H1 (cell line): ENCODE measurements around the gene PALM3. TPM values are rescaled to one million over a fixed set of nuclear protein-coding genes. Genes with fewer than 3 reads are reported as not detected.

Experiments
- E2F6 ChIP-seq: IDR thresholded peaks from 2 replicates; pipeline ENCODE4 v1.6.1; 2012; ENCODE audit warnings: inconsistent platforms
- EZH2 ChIP-seq: fragments of 200-600 bp; sonication (generic); IDR thresholded peaks from 2 replicates; pipeline ENCODE4 v1.7.1; 2012; ENCODE audit warnings: low read depth, mild to moderate bottlenecking, moderate library complexity, low read length, inconsistent platforms; ENCODE audit not compliant: severe bottlenecking
- POLR2A ChIP-seq, 2 experiments: IDR thresholded peaks; 1 replicate in 1 of 2; 2 replicates in 1 of 2; pipeline ENCODE4 v1.6.1; 2011; ENCODE audit warnings: low read depth in 2 of 2, low read length in 2 of 2, mild to moderate bottlenecking in 2 of 2; ENCODE audit errors: control extremely low read depth in 1 of 2
- TCF12 ChIP-seq: IDR thresholded peaks from 2 replicates; pipeline ENCODE4 v1.6.1; 2011; ENCODE audit warnings: low read depth, mild to moderate bottlenecking, low read length
- polyA plus RNA-seq, 7 experiments: library from polyadenylated mRNA; depleted of rRNA in 3 of 7; stranded (reverse) in 5 of 7; unstranded in 2 of 7; fragments of >200 nt in 5 of 7; fragments of 200-250 nt in 2 of 7; gene quantifications; 1 replicate in 5 of 7; 2 replicates in 1 of 7; 4 replicates in 1 of 7; pipeline versions ENCODE4 v1.2.1 to v1.2.3, GENCODE V29; 2011 to 2013; ENCODE audit warnings: missing spikeins in 2 of 7, mixed read lengths in 2 of 7
- total RNA-seq: library from RNA; stranded (reverse); fragmentation: NEBNext Ultra II Directional; extraction: Animal tissue kit (Norgen Biotek cat#: 25700); gene quantifications from 2 replicates; pipeline ENCODE4 v1.2.1, GENCODE V29; 2021

Gene PALM3
- total and polyA plus RNA-seq, 2 of the 8 experiments (the other 6 are each of a cell fraction or from before 2014, with no cell fraction given): 5.8 to 31.3 TPM

- no peak for TF ChIP-seq EZH2
- TF ChIP-seq POLR2A (IDR thresholded peaks at IDR 0.05; ENCODE audit: control extremely low read depth in 1 of 2, low read depth in 2 of 2, low read length in 2 of 2): no peak
- TF ChIP-seq E2F6: no peak
- no peak for TF ChIP-seq TCF12
Measured at GRCh38 chr19:14030997-14031718, 30.7 kb downstream of the PALM3 start (continued).
